COR-L47 (cell line): Measurements from ENCODE around the gene MAP1B.
"Not testable (repeated sequence)": the region's sequence is repeated elsewhere in the genome, so short reads cannot be mapped to it uniquely, and the experiment has no call there.

Source experiments
- DNase-seq: peaks from one replicate; lab custom pipeline; 2025; lab: John Stamatoyannopoulos, UW

MAP1B gene

GRCh38 chr5:72161951-72162350, 54.7 kb downstream of the MAP1B start:
- DNase-seq, result no peak

GRCh38 chr5:72163349-72163983, 56.2 kb downstream of the MAP1B start:
- DNase-seq, result no peak

- DNase-seq, result peak; percentile 90
Measured at GRCh38 chr5:72166070-72166979, 59.0 kb downstream of the MAP1B start.

- DNase-seq, result no peak
Measured at GRCh38 chr5:72167257-72167656, 60.0 kb downstream of the MAP1B start.

- DNase-seq, result no peak
Measured at GRCh38 chr5:72167804-72168203, 60.5 kb downstream of the MAP1B start.

- no peak for DNase-seq
Measured at GRCh38 chr5:72170101-72170500, 62.8 kb downstream of the MAP1B start.

- not testable (repeated sequence) for DNase-seq
Measured at GRCh38 chr5:72171181-72171580, 63.9 kb downstream of the MAP1B start.

- DNase-seq, result no peak
Measured at GRCh38 chr5:72171667-72172066, 64.4 kb downstream of the MAP1B start.

- no peak for DNase-seq
Measured at GRCh38 chr5:72172786-72173185, 65.5 kb downstream of the MAP1B start.

GRCh38 chr5:72177538-72177937, 70.3 kb downstream of the MAP1B start:
- DNase-seq, result no peak

- no peak for DNase-seq
Measured at GRCh38 chr5:72179028-72179815, 71.9 kb downstream of the MAP1B start.

GRCh38 chr5:72179816-72180440, 72.7 kb downstream of the MAP1B start:
- no peak for DNase-seq

- no peak for DNase-seq
Measured at GRCh38 chr5:72180925-72181324, 73.7 kb downstream of the MAP1B start.

- no peak for DNase-seq
Measured at GRCh38 chr5:72182686-72183085, 75.4 kb downstream of the MAP1B start.

- DNase-seq, result no peak
Measured at GRCh38 chr5:72183101-72183520, 75.8 kb downstream of the MAP1B start.

GRCh38 chr5:72184408-72184807, 77.1 kb downstream of the MAP1B start:
- no peak for DNase-seq

GRCh38 chr5:72185496-72186329, 78.4 kb downstream of the MAP1B start:
- peak; percentile 15 for DNase-seq

GRCh38 chr5:72187388-72188075, 80.3 kb downstream of the MAP1B start:
- DNase-seq, result no peak

- DNase-seq, result no peak
Measured at GRCh38 chr5:72188166-72188565, 80.9 kb downstream of the MAP1B start.

GRCh38 chr5:72189146-72189545, 81.9 kb downstream of the MAP1B start:
- DNase-seq, result no peak

GRCh38 chr5:72191404-72191803, 84.1 kb downstream of the MAP1B start:
- DNase-seq, result no peak
